Ishikawa (cell line): ENCODE data around the gene RPRD1B.

Experiments used
- CEBPB ChIP-seq: IDR thresholded peaks from 2 replicates; pipeline ENCODE4 v1.6.1; 2012
- CREB1 ChIP-seq: IDR thresholded peaks from 2 replicates; pipeline ENCODE4 v1.6.1; 2012; ENCODE audit warnings: low read depth
- EGR1 ChIP-seq: IDR thresholded peaks from 2 replicates; pipeline ENCODE4 v1.6.1; 2012
- EP300 ChIP-seq: IDR thresholded peaks from 2 replicates; pipeline ENCODE4 v1.6.1; 2012; ENCODE audit warnings: borderline replicate concordance
- FOXM1 ChIP-seq: IDR thresholded peaks from 2 replicates; pipeline ENCODE4 v1.6.1; 2012; ENCODE audit warnings: low read depth, borderline replicate concordance
- NFIC ChIP-seq: IDR thresholded peaks from 2 replicates; pipeline ENCODE4 v1.6.1; 2012
- RAD21 ChIP-seq: IDR thresholded peaks from 2 replicates; pipeline ENCODE4 v1.6.1; 2012; ENCODE audit warnings: low read depth
- TAF1 ChIP-seq: IDR thresholded peaks from 2 replicates; pipeline ENCODE4 v1.6.1; 2012; ENCODE audit warnings: low read depth, mild to moderate bottlenecking
- TCF12 ChIP-seq: IDR thresholded peaks from 2 replicates; pipeline ENCODE4 v1.6.1; 2012; ENCODE audit warnings: low read depth
- TEAD4 ChIP-seq: IDR thresholded peaks from 2 replicates; pipeline ENCODE4 v1.6.1; 2012
- YY1 ChIP-seq: IDR thresholded peaks from 2 replicates; pipeline ENCODE4 v1.6.1; 2012; ENCODE audit warnings: low read depth
- ZBTB7A ChIP-seq: IDR thresholded peaks from 2 replicates; pipeline ENCODE4 v1.6.1; 2012; ENCODE audit warnings: low read depth
- TF ChIP-seq, protein P1 (sequence below): IDR thresholded peaks from 2 replicates; pipeline ENCODE4 v1.6.1; 2012; ENCODE audit warnings: low read depth, mild to moderate bottlenecking
- TF ChIP-seq, protein P2 (sequence below): IDR thresholded peaks from 2 replicates; pipeline ENCODE4 v1.6.1; 2012
- TF ChIP-seq, protein P3 (sequence below): IDR thresholded peaks from 2 replicates; pipeline ENCODE4 v1.6.1; 2012

The RPRD1B gene

DNA sequence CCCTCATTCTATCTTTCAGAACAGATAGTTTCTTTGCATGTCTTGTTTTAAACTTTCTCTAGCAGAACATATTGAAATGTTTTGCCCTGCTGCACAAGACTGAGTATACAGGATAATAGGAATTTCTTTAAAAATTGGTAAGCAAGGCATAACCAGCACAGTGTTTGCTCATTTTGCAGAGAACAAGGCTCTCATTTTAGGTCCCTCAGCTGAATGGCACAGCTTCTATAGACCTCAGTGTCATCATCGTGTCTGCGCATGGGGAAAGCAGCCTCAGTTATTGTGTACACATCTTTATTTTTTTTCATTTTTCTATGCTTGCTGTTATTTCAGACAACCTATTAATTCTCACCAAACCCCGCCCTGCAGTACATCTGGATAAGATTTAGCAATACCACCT, 36.0 kb upstream of the RPRD1B start:
- TF ChIP-seq NFIC = no peak
- no peak for TF ChIP-seq TCF12
- no peak for TF ChIP-seq CEBPB
- no peak for TF ChIP-seq TEAD4
- TF ChIP-seq, protein P1, sequence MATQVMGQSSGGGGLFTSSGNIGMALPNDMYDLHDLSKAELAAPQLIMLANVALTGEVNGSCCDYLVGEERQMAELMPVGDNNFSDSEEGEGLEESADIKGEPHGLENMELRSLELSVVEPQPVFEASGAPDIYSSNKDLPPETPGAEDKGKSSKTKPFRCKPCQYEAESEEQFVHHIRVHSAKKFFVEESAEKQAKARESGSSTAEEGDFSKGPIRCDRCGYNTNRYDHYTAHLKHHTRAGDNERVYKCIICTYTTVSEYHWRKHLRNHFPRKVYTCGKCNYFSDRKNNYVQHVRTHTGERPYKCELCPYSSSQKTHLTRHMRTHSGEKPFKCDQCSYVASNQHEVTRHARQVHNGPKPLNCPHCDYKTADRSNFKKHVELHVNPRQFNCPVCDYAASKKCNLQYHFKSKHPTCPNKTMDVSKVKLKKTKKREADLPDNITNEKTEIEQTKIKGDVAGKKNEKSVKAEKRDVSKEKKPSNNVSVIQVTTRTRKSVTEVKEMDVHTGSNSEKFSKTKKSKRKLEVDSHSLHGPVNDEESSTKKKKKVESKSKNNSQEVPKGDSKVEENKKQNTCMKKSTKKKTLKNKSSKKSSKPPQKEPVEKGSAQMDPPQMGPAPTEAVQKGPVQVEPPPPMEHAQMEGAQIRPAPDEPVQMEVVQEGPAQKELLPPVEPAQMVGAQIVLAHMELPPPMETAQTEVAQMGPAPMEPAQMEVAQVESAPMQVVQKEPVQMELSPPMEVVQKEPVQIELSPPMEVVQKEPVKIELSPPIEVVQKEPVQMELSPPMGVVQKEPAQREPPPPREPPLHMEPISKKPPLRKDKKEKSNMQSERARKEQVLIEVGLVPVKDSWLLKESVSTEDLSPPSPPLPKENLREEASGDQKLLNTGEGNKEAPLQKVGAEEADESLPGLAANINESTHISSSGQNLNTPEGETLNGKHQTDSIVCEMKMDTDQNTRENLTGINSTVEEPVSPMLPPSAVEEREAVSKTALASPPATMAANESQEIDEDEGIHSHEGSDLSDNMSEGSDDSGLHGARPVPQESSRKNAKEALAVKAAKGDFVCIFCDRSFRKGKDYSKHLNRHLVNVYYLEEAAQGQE = no peak
- TF ChIP-seq, protein P2, sequence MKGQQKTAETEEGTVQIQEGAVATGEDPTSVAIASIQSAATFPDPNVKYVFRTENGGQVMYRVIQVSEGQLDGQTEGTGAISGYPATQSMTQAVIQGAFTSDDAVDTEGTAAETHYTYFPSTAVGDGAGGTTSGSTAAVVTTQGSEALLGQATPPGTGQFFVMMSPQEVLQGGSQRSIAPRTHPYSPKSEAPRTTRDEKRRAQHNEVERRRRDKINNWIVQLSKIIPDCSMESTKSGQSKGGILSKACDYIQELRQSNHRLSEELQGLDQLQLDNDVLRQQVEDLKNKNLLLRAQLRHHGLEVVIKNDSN = no peak
- TF ChIP-seq EGR1 = no peak
- no peak for TF ChIP-seq TAF1
- TF ChIP-seq ZBTB7A = no peak
- TF ChIP-seq, protein P3, sequence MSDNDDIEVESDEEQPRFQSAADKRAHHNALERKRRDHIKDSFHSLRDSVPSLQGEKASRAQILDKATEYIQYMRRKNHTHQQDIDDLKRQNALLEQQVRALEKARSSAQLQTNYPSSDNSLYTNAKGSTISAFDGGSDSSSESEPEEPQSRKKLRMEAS = no peak
- TF ChIP-seq CREB1 = no peak
- no peak for TF ChIP-seq FOXM1
- no peak for TF ChIP-seq RAD21
- TF ChIP-seq YY1 = no peak
- no peak for TF ChIP-seq EP300

DNA sequence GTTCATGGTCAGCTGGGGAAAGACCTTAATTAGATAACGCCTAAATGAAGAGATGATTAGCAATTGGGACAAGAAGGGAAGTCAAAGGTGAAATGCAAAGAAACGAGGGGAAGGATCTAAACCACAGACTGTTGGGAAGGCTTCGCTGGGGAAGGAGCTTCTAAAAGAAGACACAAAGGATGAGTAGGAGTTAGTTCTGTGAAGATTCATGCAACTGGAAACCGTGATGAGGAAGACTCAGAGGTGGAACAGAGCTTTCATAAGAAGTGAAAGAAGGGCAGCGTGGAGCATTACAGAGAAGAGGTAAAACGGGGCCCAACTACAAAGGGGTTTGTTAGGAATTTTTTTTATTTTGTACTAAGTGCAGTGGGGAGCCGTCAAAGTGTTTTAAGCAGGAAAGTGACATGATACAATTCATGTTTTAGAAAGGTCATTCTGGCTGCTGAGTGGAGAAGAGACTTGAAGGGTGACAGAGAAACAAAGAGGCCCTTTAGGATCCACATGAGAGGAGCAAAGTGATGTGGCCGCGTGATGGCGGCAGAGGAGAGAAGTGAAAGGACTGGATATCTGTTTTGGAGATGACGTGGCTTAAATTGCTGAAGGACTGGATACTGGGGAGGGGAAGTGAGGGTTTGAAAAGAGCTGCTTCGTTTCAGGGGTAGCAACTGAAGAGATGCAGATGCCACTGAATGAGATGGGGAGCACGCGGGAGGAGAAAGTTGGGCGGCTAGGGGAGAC, 33.9 kb upstream of the RPRD1B start:
- TF ChIP-seq CREB1 (no peak), TEAD4 (no peak)
- TF ChIP-seq, protein P1 = no peak

DNA sequence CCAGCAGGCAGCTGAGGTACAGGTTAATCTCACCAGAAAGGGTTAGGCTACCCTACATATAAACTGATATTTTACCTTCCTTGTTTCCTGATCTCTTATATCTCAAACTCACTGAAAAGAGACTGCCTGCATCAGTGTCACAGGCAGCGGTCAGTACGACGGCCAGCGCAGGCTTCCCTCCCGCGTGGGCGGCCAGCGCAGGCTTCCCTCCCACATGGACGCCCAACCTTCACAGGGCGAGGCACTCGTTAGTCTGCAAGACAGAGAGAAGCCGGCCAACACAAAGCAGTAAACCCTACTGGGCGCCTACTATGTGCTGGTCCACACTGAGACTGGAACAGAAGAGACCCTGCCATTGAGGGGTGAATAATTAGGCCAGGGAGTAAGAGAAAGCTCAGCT, 33.3 kb upstream of the RPRD1B start:
- TF ChIP-seq CEBPB = no peak
- TF ChIP-seq YY1 = no peak
- no peak for TF ChIP-seq NFIC
- no peak for TF ChIP-seq CREB1
- no peak for TF ChIP-seq FOXM1
- no peak for TF ChIP-seq RAD21
- no peak for TF ChIP-seq ZBTB7A

DNA sequence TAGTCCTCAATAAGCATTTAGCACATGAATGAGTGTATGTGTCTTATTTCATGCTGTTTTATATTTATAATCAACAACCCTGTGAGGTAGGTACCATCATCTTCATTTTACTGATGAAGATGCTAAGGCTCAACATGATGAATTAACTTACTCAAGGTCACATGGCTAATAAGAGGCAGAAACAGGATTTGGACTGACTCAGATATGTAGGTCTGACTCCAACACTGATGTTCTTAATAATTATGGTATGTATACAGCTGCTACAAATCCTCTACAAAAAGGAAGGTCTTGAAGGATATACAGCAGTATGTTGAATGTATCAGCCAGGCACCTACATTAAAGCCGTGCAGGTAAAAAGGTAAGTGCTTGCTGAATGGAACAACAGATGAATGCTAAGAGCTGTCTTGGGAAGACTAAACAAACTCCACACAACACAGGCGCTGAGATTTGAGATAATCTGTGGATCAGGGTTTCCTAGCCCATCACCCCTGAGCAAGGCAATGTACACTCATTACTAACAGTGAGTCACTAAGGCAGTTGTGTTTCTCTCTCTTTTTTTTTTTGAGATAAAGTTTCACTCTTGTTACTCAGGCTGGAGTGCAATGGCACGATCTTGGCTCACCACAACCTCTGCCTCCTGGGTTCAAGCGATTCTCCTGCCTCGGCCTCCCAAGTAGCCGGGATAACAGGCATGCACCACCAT, 32.2 kb upstream of the RPRD1B start:
- TF ChIP-seq TEAD4 (no peak), TAF1 (no peak), ZBTB7A (no peak), TCF12 (no peak), CREB1 (no peak), YY1 (no peak), EP300 (no peak), RAD21 (no peak), EGR1 (no peak), NFIC (no peak)
- TF ChIP-seq, protein P3 = no peak
- TF ChIP-seq, protein P1 = no peak

DNA sequence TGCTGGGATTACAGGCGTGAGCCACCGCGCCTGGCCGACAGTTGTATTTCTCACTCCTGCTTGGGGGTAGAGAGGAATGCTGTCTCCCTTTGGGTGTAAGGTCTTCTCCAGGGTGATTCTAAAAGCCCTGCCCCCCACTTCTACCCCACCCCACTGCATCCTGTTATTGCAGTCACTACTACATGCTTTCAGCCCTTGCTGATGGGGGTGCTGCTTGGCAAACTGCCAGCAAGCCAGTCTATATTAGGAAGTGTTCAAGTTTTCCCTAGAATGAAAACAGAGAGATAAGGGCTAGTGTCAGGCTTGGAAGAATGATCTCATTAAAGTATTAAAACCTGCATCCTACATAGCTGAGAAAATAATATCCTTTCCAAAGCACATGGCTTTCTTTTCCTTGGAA, 31.6 kb upstream of the RPRD1B start:
- TF ChIP-seq NFIC (peak; percentile 35; the same call in 1 of the 2 replicates), ZBTB7A (no peak)
